ENCODE data around the gene MAPK8IP2.
A peak's percentile ranks its signal among the peaks of the same experiment; 100 is the strongest.
"Not testable (repeated sequence)": the region's sequence is repeated elsewhere in the genome, so short reads cannot be mapped to it uniquely, and the experiment has no call there.

The MAPK8IP2 gene

GRCh38 chr22:50620593-50621355, 20.2 kb downstream of the MAPK8IP2 start:
- no peak for DNase-seq

GRCh38 chr22:50621356-50621880, 20.8 kb downstream of the MAPK8IP2 start:
- no peak for DNase-seq

GRCh38 chr22:50621948-50622722, 21.5 kb downstream of the MAPK8IP2 start:
- no peak for DNase-seq

GRCh38 chr22:50622723-50623327, 22.2 kb downstream of the MAPK8IP2 start:
- DNase-seq = peak; percentile 76

- no peak for DNase-seq
These were observed 23.9 kb downstream of the MAPK8IP2 start for GRCh38 chr22:50624347-50625130.

GRCh38 chr22:50625131-50625567, 24.6 kb downstream of the MAPK8IP2 start:
- no peak for DNase-seq

- DNase-seq = no peak
These were observed 25.1 kb downstream of the MAPK8IP2 start for GRCh38 chr22:50625568-50626313.

- DNase-seq = no peak
These were observed 25.8 kb downstream of the MAPK8IP2 start for GRCh38 chr22:50626314-50626849.

- DNase-seq = no peak
These were observed 26.5 kb downstream of the MAPK8IP2 start for GRCh38 chr22:50626850-50627641.

- peak; percentile 75 for DNase-seq
These were observed 27.3 kb downstream of the MAPK8IP2 start, which contains the start of gene ARSA for GRCh38 chr22:50627642-50628542. Gene ARSA, minus strand, starts transcription at chr22:50628152. Its CDS starts 373 bp downstream, at chr22:50627779.

- no peak for DNase-seq
These were observed 28.0 kb downstream of the MAPK8IP2 start for GRCh38 chr22:50628543-50629134.

GRCh38 chr22:50630376-50630775, 29.8 kb downstream of the MAPK8IP2 start:
- no peak for DNase-seq

GRCh38 chr22:50633086-50633485, 32.5 kb downstream of the MAPK8IP2 start:
- no peak for DNase-seq

- DNase-seq = no peak
These were observed 33.2 kb downstream of the MAPK8IP2 start for GRCh38 chr22:50633771-50634170.

- DNase-seq = no peak
These were observed 35.0 kb downstream of the MAPK8IP2 start for GRCh38 chr22:50635591-50635990.

- DNase-seq = not testable (repeated sequence)
These were observed 39.7 kb downstream of the MAPK8IP2 start for GRCh38 chr22:50640296-50640695.

GRCh38 chr22:50640857-50641647, 40.5 kb downstream of the MAPK8IP2 start:
- no peak for DNase-seq

All from NCI-H2171 (cell line).